Panc1 (cell line): ENCODE results near the gene GJB3. TPM values are rescaled to one million over a fixed set of nuclear protein-coding genes. Genes with fewer than 3 reads are reported as not detected.

Source experiments
- ATAC-seq: fragments of 200-7000 bp; cut with Tn5 transposase; 2 replicates; pipeline ENCODE4 v1.9.1; 2020; ENCODE audit warnings: mild to moderate bottlenecking, moderate library complexity
- BruUV-seq: library from RNA; stranded (reverse); fragments of 400-500 nt; replicated peaks from 2 replicates; lab custom pipeline; 2021; lab: Mats Ljungman, UMichigan
- CTCF ChIA-PET: fragments of 300-600 bp; sonication (Branson Sonifier 250); formaldehyde crosslinking; loops from one replicate; lab custom pipeline; 2022; ENCODE audit warnings: antibody characterized with exemption; lab: Charles Lee
- POLR2A ChIA-PET: fragments of 300-600 bp; sonication (Branson Sonifier 250); formaldehyde crosslinking; loops from one replicate; lab custom pipeline; 2022; ENCODE audit warnings: antibody characterized with exemption; lab: Charles Lee
- DNase-seq: peaks from one replicate; pipeline ENCODE4 v3.0.0-alpha.2; 2010; ENCODE audit warnings: low read depth, low spot score
- H3K27ac ChIP-seq: 2 replicates; pipeline ENCODE4 v1.5.1; 2011; ENCODE audit warnings: mild to moderate bottlenecking, low read length, inconsistent platforms
- H3K27me3 ChIP-seq: fragments of 200-500 bp; sonication (Bioruptor generic); 2 replicates; pipeline ENCODE4 v1.6.0; 2014; ENCODE audit warnings: low read length, inconsistent platforms; ENCODE audit not compliant: control insufficient read depth, insufficient read depth
- H3K36me3 ChIP-seq: fragments of 200-500 bp; sonication (Bioruptor generic); 2 replicates; pipeline ENCODE4 v1.5.1; 2014; ENCODE audit warnings: inconsistent platforms, mild to moderate bottlenecking, low read length, moderate library complexity; ENCODE audit not compliant: control insufficient read depth, insufficient read depth
- H3K4me1 ChIP-seq: 2 replicates; pipeline ENCODE4 v1.5.1; 2011; ENCODE audit warnings: inconsistent platforms, mild to moderate bottlenecking, low read length, moderate library complexity; ENCODE audit not compliant: control insufficient read depth, insufficient read depth
- H3K4me3 ChIP-seq, 2 experiments: 2 replicates each; pipeline ENCODE4 v1.5.1; 2011 to 2012; ENCODE audit warnings: low read depth in 2 of 2, low read length in 2 of 2, mild to moderate bottlenecking in 2 of 2, inconsistent platforms in 1 of 2, moderate library complexity in 1 of 2
- H3K9me3 ChIP-seq: fragments of 200-500 bp; sonication (Bioruptor generic); 2 replicates; pipeline ENCODE4 v1.5.1; 2014; ENCODE audit warnings: low read depth, mild to moderate bottlenecking, inconsistent platforms, low read length, moderate library complexity; ENCODE audit not compliant: control insufficient read depth, insufficient read depth
- CTCF ChIP-seq: fragments of 450-650 bp; IDR thresholded peaks from 2 replicates; pipeline ENCODE4 v1.5.1; 2017; ENCODE audit warnings: mild to moderate bottlenecking
- POLR2AphosphoS5 ChIP-seq: IDR thresholded peaks from 2 replicates; pipeline ENCODE4 v1.6.1; 2012; ENCODE audit warnings: mild to moderate bottlenecking, low read depth, low read length, moderate library complexity
- REST ChIP-seq, 2 experiments: IDR thresholded peaks; 2 replicates each; pipeline ENCODE4 v1.6.1; 2011 to 2012; ENCODE audit warnings: low read depth in 2 of 2, control low read depth in 1 of 2, low read length in 1 of 2, mild to moderate bottlenecking in 1 of 2, moderate library complexity in 1 of 2; ENCODE audit not compliant: insufficient read depth in 1 of 2
- SIN3A ChIP-seq: IDR thresholded peaks from 2 replicates; pipeline ENCODE4 v1.6.1; 2012; ENCODE audit warnings: low read depth, mild to moderate bottlenecking, low read length, moderate library complexity, borderline replicate concordance; ENCODE audit not compliant: insufficient read depth
- TCF7L2 ChIP-seq: IDR thresholded peaks from 2 replicates; pipeline ENCODE4 v1.6.1; 2011; ENCODE audit warnings: mild to moderate bottlenecking, low read depth, low read length, inconsistent platforms
- in situ Hi-C: cut with HindIII; loops from 2 replicates; pipeline ENCODE4 v1.10.0; 2016; ENCODE audit warnings: low sequenced_read_pairs, low pct_unique_long_range_greater_than_20kb
- intact Hi-C: fragments of 100-400 bp; cut with micrococcal nuclease; formaldehyde crosslinking; loops from one replicate; pipeline ENCODE4 v1.10.0; 2022; ENCODE audit not compliant: unreplicated experiment
- total RNA-seq: library from RNA; stranded (reverse); gene quantifications from one replicate; pipeline ENCODE4 v1.2.1, GENCODE V29; 2021; ENCODE audit not compliant: unreplicated experiment

The GJB3 gene
- total RNA-seq, 1 experiment from 2014 or later, result 0.15 TPM

GRCh38 chr1:34754964-34755637, 25.9 kb upstream of the GJB3 start, which contains the start of gene GJB5:
Gene GJB5, plus strand, starts transcription at chr1:34755047. Its CDS starts 2,284 bp downstream, at chr1:34757331.
- Histone ChIP-seq H3K27me3 (no peaks in the 10 kb centered on the region), H3K4me1 (no peaks in the 10 kb centered on the region), H3K9me3 (no peaks in the 10 kb centered on the region), H3K4me3 (no peak within 1 kb of the TSS), H3K36me3 (no peaks in the 10 kb centered on the region), H3K27ac (no peak within 1 kb of the TSS)
- ChIA-PET CTCF (interaction anchor here (1.6 kb wide), 1 partner anchor 12 kb away, joined by 3 read pairs; no protein-coding TSS in a partner anchor), POLR2A (no interaction called here)
- in situ Hi-C loops, result no loop called here
- DNase-seq (no peak), ATAC-seq (no peak)
- intact Hi-C loops, result no loop called here
- TF ChIP-seq TCF7L2 (no peak), CTCF (no peak), REST (IDR thresholded peaks at IDR 0.05; ENCODE audit: insufficient read depth in 1 of 2, low read depth in 2 of 2, low read length in 1 of 2) (no peak), SIN3A (no peak), POLR2AphosphoS5 (no peak)
- no TSS peak for BruUV-seq

DNA sequence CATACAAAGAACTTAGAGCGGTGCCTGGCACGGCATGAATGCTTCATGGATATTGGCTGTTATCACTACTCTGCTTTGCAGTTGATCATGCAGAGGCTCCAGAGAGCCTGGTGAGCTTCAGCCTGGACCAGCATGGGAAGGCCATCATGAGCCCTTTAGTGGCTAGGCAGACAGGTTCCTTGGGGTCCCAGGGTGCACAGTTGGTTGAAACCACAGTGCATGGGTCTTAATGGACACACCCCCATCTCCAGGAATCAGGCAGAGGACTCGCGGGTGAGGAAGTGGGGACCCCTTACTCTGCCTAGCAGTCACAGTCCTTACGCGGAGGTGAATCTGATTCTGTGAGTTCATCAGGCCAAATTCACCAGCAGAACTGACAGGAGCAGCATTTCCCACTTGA, 25.1 kb upstream of the GJB3 start:
- TF ChIP-seq REST (IDR thresholded peaks at IDR 0.05; ENCODE audit: insufficient read depth in 1 of 2, low read depth in 2 of 2, low read length in 1 of 2) (no peak), CTCF (no peak), SIN3A (no peak), POLR2AphosphoS5 (no peak), TCF7L2 (no peak)
- Histone ChIP-seq H3K36me3 (no peaks in the 10 kb centered on the region), H3K27me3 (no peaks in the 10 kb centered on the region), H3K9me3 (no peaks in the 10 kb centered on the region), H3K4me1 (no peaks in the 10 kb centered on the region), H3K27ac (no peak overlapping the region), H3K4me3 (no peak overlapping the region)
- no peak for DNase-seq
- no peak for ATAC-seq
- CTCF ChIA-PET, result no interaction called here
- POLR2A ChIA-PET, result no interaction called here
- in situ Hi-C loops, result no loop called here
- BruUV-seq, result no TSS peak
- intact Hi-C loops, result no loop called here
